Forelimb muscle (tissue), 1 donor: ENCODE measurements around the gene SLC29A4. TPM values are rescaled to one million over a fixed set of nuclear protein-coding genes. Genes with fewer than 3 reads are reported as not detected.
"Not testable (repeated sequence)": the region's sequence is repeated elsewhere in the genome, so short reads cannot be mapped to it uniquely, and the experiment has no call there.

ENCODE experiments used
- DNase-seq: peaks from one replicate; pipeline ENCODE4 v3.0.0-alpha.2; 2013; ENCODE audit warnings: low read depth
- polyA plus RNA-seq: library from polyadenylated mRNA; unstranded; fragments of 120-200 nt; gene quantifications from one replicate; pipeline ENCODE4 v1.2.1, GENCODE V29; 2013; ENCODE audit not compliant: insufficient read length

The SLC29A4 gene
- polyA plus RNA-seq, 1 donor, result 37.6 TPM

DNA sequence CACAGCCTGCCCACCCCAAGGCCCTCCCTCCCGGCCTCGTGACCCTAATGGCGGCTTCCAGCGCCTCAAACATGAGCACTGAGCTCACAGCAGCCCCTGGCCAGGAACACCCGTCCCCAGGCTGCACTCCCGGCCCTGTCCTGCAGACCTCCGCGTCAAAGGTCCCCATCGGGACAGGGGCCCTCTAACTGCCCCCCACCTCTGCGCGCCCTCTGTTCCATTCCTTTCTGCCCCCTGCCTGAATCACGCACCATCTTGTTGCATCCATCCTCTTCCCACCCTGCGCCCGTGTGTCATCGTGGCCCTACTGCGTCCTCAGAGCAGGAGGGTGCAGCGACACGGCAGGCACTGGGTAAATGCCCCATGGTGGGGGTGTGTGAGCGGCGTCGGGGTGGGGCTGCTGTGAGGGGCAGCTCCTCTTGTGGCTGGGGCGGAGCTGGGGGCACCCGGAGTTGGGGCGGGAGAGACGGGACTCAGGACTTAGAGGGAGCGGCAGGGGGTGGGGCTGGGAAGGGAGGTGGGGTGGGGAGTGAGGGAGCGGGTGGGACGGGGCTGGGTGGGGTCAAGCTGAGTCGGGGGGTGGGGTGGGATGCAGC lies 13.4 kb downstream of the SLC29A4 start:
- DNase-seq, result no peak

DNA sequence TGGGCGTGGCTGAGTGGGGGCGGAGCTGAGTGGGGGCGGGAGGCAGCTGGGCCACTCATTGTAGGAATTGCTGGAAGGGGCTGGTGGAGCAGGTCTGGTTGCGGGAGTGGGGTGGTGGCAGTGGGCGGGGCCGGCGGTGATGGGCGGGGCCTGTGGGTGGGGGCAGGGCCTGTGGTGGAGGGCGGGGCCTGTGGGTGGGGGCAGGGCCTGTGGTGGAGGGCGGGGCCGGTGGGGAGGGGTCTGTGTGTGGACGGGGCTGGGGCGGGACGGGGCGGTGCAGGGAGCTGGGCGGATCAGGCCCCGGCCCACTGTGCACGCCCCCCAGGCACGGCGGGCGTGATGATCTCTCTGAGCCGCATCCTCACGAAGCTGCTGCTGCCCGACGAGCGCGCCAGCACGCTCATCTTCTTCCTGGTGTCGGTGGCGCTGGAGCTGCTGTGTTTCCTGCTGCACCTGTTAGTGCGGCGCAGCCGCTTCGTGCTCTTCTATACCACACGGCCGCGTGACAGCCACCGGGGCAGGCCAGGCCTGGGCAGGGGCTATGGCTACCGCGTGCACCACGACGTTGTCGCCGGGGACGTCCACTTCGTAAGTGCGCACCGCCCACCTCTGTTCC lies 14.0 kb downstream of the SLC29A4 start:
- no peak for DNase-seq

DNA sequence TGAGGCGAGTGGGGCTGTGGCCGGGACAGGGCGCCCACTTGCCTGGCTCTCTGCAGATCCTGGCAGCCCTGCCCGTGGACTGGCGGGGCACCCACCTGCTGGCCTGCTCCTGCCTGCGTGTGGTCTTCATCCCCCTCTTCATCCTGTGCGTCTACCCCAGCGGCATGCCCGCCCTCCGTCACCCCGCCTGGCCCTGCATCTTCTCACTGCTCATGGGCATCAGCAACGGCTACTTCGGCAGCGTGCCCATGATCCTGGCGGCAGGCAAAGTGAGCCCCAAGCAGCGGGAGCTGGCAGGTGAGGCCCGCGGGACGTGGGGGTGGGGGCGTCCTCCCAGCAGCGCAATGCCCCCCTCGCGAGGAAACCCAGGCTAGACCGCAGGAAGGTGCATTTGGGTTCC lies 17.6 kb downstream of the SLC29A4 start:
- no peak for DNase-seq

DNA sequence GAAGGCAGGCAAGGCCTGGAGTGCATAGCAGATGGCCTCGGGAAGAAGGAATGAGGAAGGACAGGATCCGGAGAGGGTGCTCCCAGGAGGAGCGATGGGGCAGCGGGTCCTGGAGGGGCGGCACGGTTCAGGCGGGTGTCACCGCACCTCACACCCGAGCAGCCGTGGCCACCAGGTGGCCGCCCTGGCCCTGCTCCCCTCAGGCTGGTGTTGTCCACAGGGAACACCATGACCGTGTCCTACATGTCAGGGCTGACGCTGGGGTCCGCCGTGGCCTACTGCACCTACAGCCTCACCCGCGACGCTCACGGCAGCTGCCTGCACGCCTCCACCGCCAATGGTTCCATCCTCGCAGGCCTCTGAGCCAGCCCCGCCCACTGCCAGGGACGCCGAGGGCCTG lies 19.8 kb downstream of the SLC29A4 start:
- DNase-seq, result no peak

DNA sequence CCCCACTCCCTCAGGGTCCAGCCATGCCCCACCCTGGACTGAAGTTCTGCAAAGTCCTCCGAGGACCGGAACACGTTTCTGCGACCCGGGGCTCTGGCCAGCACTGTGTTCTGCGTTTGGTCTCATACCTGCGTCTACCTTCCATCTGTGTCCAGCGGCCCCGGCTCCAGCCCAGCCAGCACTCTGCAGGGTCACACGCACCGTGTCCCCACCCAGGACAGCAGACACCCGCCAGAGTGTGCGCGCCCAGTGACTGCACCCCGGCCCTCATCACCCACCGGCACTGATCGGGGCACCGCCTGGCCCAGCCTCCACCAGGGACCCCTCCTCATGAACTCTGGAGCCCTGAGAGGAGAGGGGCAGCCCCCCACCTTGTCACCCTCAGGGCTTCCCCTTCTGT lies 20.3 kb downstream of the SLC29A4 start:
- no peak for DNase-seq

DNA sequence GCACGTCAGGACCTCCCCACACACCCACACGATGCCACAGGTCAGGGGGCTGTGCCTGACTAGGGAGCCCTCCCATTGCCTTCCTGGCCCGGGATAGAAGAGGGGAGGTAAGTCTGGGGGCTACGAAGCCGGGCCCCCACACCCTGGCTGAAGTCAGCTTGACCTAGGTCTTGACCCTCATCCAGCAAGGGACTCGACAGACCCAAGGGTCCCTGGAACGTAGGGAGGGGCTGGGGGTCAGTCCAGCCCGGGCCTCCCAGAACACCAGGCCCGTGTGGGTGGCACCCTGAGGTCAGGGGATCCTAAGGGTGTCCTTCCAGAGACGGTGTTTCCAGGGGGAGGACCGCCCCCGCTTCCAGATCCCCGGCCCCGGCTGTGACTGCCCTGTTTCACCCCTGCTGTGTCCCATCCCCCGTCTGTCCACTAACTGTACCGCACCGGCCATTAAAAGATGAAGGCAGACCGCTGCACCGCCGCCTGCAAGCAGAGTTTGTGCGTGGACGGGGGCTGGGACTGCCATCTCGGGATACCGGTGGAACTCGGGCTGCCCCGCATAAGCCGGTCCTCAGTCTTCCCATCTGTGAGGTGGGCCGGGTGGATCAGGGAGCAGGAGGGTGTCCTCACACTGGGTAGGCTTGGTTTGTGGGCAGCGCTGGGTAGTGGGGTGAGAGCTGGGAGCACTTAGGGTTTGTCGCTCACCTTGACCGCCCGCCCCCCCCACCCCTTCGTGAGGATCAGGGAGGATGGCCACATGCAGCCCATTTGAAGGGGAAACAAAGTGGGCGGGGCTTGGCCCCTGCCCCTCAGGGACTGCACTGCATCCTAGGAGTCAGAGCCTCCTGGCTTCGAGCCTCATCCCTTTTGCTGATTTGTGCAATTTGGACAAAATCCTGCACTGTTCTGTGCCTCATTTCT lies 21.1 kb downstream of the SLC29A4 start:
- DNase-seq, result no peak

DNA sequence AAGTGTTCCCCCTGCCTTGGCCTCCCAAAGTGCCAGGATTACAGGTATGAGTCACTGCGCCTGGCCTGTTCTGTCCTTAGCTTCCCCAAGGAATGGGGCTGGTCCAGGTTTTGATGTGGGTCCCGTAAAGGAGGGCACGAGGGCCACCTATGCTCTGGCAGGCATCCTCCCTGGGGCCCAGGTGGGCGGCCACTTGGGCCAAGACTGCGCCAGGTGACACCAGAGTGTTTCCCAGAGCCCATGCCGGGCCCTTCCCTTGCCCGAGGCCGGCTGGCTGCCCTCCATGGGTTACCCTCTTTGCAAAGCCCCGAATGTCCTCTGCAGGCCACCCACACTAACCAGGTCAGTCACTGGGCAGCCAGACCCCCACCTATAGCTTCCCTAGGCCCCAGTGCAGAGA lies 22.3 kb downstream of the SLC29A4 start:
- DNase-seq, result not testable (repeated sequence)

DNA sequence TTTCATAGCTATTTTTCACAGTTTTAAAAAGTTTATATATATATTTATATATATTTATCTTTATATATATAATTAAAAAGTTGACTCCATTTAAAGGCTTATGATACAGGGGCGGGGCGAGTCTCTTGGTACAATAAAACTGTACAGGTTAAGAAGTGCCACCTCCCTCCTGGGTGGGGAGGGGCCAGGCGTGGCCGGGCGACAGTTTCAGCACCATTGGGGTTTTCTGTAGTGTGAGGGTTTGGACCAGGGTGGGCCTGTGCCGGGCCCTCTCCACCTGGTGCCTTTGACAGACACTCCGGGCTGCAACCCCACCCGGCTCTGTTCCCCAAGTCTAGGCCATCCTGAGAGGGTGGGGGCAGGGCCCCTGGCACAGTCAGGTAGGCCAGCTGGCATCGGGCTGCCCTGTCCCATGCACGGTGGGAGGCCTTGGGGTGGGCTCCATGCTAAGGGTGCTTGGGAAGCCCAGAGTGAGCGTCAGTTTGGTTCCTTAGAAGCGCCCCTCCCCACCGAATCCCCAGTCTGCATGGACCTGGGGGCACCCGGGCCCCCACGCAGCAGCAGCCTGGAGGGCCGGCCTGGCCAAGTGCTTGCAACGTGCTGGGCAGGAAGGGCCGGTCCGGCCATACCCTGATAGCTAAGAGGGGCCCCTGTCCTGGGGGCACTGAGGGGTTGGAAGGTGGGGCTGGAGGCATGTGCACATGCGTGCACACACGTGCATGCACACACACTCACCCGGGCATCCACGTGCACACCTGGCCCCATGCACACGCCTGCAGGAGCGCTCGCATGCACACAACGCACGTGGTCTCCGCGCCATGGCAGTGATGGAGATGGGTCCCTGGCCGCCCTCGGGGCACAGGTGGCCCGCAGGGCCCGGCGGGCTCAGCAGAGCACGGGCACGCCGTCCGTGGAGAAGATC lies 24.7 kb downstream of the SLC29A4 start:
- DNase-seq, result not testable (repeated sequence)

DNA sequence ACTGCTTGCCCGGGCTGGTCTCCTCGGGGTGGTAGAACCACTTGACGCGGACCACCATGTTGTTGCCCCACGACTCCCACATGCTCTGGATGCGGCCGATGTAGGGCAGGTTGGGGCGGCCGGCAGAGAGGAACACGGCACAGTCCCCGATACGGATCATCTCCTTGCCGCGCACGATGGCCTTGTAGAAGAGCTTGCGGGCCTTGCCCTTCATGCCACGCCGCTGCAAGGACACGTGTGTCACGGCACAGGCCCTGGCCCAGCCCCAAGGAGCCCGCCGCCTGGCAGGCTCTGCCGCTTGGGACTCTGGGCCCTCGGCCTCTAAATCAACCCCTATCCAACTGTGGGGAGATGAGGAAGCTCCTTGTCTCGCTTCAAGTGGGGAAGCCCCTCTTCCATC lies 26.4 kb downstream of the SLC29A4 start:
- DNase-seq, result no peak

DNA sequence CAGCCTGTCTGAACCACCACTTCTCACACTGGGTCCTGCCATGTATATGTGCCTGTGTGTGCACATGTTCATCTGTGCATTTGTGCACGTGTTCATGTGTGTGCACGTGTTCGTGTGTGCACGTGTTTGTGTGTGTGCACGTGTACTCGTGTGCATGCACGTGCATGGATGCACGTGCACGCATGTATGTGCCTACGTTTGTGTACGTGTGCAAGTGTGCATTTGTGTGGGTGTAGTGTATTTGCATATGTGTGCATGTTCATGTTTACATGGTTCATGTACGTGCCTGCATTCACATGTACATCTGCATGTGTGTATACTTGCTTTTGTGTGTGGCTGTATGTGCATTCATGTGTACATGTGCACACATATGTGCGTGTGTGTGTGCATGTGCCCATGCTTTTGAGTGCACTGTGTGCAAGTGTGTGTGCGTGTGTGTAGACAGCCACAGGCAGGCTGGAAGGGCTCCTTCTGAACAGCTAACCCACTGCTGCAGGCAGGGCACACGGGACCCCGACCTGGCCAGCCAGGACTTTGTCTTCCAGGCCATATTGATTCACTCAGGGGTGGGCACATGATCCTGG lies 28.2 kb downstream of the SLC29A4 start:
- DNase-seq, result no peak

DNA sequence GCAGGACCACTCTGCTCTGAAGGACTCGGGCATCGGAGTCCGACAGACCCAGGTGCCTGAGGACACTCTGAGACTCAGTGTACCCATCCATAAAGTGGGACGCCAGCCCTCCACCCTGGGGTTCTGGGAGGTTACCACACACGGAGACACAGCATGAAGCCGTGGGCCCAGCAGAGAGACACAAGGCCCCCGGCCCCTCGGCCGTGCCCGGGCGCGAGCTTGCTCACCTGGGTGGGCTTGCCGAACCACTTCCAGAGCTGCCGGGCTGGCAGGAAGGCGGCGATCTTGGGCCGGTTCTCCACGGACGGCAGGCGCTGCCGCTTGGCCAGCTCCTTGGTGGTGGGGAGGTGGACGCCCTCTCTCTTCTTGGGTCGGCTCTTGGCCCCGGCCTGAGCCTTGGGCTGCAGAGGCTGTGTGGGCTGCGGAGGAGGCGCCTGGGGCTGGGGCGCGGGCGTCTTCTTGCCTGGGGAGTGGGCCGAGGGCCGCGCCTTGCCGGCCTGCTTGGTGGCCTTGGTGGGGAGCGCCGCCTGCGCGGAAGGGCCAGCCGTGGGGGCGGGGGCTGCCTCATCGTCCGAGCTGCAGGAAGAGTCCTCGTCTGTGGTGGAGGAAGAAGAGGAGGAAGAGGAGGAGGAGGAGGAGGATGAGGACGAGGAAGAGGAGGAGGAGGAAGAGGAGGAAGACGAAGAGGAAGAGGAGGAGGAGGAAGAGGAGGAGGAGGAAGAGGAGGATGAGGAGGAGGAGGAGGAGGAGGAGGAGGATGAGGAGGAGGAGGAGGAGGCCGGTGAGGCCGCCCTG lies 29.7 kb downstream of the SLC29A4 start:
- not testable (repeated sequence) for DNase-seq

DNA sequence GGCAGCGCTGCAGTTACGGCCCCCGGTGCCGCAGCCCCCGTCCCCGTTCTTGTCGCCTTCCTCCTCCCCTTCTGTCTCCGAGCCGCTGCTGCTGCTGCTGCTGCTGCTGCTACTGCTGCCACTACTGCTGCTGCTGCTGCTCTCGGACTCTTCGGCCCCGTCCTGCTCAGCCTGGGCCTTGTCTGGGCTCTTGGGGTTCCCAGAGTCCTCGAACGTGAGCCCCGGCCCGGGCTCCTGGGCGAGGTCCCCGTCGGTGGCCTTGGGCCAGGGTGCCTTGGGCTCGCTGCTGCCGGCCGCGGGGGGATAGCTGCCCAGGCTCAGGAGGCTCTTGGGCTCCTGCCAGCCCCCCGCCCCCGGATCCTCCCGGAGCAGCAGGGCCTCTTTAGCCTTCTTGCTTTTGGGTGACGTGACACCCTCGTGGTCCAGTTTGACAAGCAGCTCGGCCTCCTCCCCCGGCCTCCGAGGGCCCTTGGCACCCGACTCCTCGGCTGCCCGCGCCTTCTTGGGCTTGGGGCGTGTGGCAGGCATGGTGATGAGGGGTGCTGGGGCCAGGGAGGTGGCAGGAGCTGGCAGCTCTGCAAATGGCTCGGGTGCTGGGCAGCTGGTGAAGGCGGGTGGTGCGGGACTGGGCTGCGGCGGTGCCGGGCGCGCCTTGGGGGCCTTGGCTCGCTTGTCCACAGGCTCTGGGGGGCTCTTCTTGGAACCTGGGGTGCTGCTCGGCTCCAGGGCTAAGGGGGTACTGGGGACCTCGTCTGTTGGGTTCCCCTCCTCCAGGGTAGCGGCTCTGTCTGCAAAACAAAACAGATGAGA lies 30.5 kb downstream of the SLC29A4 start:
- not testable (repeated sequence) for DNase-seq

DNA sequence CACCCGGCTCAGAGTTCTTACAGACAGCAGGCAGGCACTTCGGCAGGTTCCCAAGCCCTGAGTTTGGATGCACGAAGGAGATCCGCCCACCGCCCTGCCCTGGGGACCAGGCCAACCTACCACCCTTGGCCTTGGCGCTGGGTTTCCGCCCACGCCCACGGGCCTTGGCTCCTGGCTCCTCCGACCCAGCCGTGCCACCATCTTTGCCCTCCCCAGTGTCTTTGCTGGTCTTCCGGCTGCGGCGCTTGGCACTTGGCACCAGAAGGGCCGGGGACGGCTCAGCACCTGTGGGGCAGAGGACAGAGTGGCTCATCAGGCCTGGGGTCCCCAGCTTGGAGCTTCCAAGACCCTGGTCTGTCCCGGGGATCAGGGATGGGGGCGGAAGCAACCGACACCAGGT lies 32.1 kb downstream of the SLC29A4 start:
- DNase-seq, result no peak

DNA sequence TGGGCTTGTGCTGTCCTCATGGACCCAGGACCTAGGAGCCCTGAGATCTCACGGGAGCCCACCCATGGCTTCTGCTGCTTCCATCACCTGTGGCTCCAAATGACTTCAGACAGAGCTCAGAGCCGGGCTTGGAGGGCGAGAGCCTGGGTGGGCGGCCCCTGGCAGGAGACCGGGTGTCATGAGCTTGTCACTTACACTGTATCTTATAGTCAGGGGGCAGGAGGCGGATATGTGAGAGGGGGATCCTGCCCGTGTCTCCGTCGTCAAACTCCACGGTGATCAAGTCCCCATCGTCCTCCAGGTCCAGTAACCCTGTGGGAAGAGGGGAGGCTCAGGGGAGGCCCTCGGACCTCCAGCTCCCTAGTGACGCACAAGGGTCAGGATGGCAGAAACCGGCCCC lies 33.0 kb downstream of the SLC29A4 start:
- DNase-seq, result no peak

DNA sequence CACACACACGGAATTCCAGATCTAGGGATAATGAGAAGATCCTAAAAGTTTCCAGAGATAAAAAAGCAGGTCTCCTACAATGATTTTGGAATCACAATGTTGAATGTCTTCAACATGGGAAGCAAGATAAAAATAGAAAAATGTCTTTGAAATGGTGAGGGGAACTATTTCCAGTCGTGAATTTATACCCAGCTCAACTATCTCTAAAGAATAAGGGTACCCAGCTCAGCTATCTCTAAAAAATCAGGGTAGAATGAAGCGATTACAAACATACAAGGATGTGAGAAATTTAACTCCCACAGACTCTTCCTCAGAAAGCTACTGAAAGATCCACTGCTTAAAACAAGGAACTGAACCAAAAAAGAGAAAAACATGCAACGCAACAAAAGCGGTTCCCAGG lies 35.9 kb downstream of the SLC29A4 start:
- DNase-seq, result not testable (repeated sequence)

DNA sequence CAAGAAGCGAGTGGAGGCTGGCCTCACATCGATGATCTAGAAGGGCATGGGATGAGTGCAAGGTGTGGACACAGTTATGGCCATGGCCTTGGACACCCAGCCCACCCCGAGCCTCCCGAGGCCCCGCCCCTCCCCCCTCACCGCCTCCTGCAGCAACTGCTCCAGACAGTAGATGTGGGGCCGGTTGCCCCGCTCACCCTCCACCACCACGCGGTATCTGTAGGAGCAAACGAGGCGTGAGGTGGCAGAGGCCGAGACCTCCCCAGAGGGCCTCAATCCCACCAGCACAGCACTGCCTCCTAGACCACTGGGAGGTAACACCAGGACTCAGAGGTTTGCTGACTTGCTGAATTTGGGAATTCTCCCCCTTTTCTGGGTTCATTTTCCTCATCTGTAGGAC lies 37.6 kb downstream of the SLC29A4 start:
- DNase-seq, result no peak

DNA sequence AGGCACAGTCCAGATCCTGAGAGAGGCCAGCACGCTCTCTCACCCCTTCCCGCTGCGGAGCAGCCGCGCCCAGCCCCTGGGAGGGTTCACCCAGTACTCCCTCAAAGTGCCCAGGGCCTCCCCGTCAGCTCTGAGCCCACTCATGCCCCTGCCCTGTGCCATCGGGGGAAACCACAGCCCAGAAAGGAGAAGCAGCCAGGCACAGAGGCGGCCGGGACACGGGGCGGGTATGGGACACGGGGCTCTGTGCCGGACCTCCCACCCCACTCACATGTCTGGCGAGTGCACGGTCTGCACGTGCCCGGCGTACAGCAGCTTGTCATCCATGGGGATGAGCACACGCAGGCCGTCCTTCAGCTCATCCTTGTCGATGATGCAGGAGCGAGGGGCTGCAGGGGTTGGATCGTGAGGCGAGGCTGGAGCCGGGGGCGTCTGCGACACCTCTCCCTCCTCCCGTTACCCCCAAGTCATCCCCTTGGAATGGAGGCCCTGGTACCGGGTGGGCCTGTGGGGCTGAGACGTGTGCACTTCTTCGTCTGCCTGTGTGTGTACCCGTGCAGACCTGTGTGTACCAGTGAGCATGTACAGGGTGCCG lies 38.2 kb downstream of the SLC29A4 start:
- no peak for DNase-seq

DNA sequence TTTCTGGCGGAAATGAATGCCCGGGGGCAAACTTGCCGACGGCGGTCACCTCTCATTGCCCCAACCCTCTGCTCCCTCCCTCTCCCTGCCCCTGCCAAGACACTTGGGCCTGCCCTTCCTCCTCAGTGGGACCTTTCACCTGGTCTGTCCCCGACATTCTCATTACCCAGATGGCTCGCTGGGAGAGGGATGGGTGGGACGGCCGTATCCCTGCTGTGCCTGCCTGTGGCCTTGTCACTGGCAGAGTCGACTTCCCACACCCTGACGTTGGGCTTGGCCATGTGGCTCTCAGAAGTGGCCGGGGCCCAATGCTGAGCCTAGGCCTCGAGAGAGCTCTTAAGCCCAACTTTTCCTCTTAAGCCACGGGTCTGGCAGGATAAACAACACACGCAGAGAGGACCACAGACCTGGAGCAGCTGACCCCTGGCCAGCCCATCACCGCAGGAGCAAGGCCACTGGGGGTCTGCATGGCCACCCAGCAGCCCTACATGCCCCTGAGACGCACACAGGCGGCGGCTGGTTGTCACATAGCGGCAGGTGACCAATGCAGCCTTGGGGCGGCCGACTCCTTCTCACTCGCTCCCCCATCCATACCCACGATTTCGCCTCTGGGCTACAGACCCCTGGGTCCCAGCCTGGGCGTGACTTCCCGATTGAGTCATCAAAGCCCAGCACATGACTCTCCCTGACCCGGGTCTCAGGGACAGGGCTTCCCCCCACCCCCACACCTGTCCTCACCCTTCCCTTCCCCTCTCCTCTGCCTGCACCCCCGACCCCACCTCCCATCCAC lies 40.1 kb downstream of the SLC29A4 start:
- DNase-seq, result no peak
